ENCODE data around the gene PROC. TPM values are rescaled to one million over a fixed set of nuclear protein-coding genes. Genes with fewer than 3 reads are reported as not detected.

PROC gene
- total RNA-seq, 4 donors from 2014 or later = not detected

- Histone ChIP-seq H3K36me3 (peaks cover 0 to 33% (median 6%) of the 10 kb centered on the region in 3 donors), H3K27me3 (no peaks in the 10 kb centered on the region), H3K4me3 (no peak overlapping the region), H3K27ac (no peak overlapping the region), H3K4me1 (no peaks in the 10 kb centered on the region), H3K9me3 (no peaks in the 10 kb centered on the region)
- TF ChIP-seq EP300 (IDR thresholded peaks at IDR 0.05) = no peak
- TF ChIP-seq POLR2A (IDR thresholded peaks at IDR 0.05) = no peak
- no peak for TF ChIP-seq CTCF (IDR thresholded peaks at IDR 0.05)
- 90 to 95% methylated on average over 4 of the region's 4 CpGs for WGBS, 2 donors
- no peak for DNase-seq (ENCODE audit: low spot score in 2 of 2)
Observed at GRCh38 chr2:127471286-127471988, 53.2 kb downstream of the PROC start.

- Histone ChIP-seq H3K4me1 (no peaks in the 10 kb centered on the region), H3K9me3 (no peaks in the 10 kb centered on the region), H3K4me3 (no peak overlapping the region), H3K27me3 (no peaks in the 10 kb centered on the region), H3K36me3 (peaks cover 0 to 27% (median 6%) of the 10 kb centered on the region in 3 donors), H3K27ac (no peak overlapping the region)
- 93 to 100% methylated on average over 1 of the region's 1 CpG for WGBS, 2 donors
- TF ChIP-seq CTCF (IDR thresholded peaks at IDR 0.05) = no peak
- no peak for TF ChIP-seq EP300 (IDR thresholded peaks at IDR 0.05)
- no peak for TF ChIP-seq POLR2A (IDR thresholded peaks at IDR 0.05)
- DNase-seq (ENCODE audit: low spot score in 2 of 2) = no peak
Observed at GRCh38 chr2:127472268-127472667, 54.0 kb downstream of the PROC start.

GRCh38 chr2:127475788-127476187 lies 57.6 kb downstream of the PROC start:
- H3K4me3 ChIP-seq = no peak overlapping the region
- DNase-seq (ENCODE audit: low spot score in 2 of 2) = no peak
- TF ChIP-seq EP300 (IDR thresholded peaks at IDR 0.05) = no peak
- TF ChIP-seq CTCF (IDR thresholded peaks at IDR 0.05) = no peak
- no peaks in the 10 kb centered on the region for H3K4me1 ChIP-seq
- no peak overlapping the region for H3K27ac ChIP-seq
- peaks cover 0 to 11% (median 0%) of the 10 kb centered on the region in 3 donors for H3K36me3 ChIP-seq
- no peaks in the 10 kb centered on the region for H3K9me3 ChIP-seq
- H3K27me3 ChIP-seq = no peaks in the 10 kb centered on the region
- 97 to 99% methylated on average over 2 of the region's 2 CpGs for WGBS, 2 donors

Small RNA genes lying within 50 kb of the gene (small RNA-seq; reads per million reads assigned to genes)
- gene MIR4783 (not detected), gene RNU4-48P (not detected)

Other genes with a start within 250 kb of the PROC start
- gene CYP27C1, start 198.1 kb upstream of the PROC start, total RNA-seq = 1 to 10 TPM in 1 of 4 donors, under 1 TPM in 3; 0.42 to 1.2 (median 0.73) TPM
- gene ERCC3, start 124.3 kb upstream of the PROC start, total RNA-seq = 10 to 100 TPM; 52.2 to 70.0 (median 68.1) TPM
- 10 to 100 TPM; 34.2 to 69.5 (median 61.1) TPM for gene MAP3K2, start 30.5 kb upstream of the PROC start, total RNA-seq
- gene IWS1, start 108.1 kb downstream of the PROC start, total RNA-seq = 10 to 100 TPM; 28.4 to 42.6 (median 39.6) TPM
- gene MYO7B, start 117.3 kb downstream of the PROC start, total RNA-seq = under 1 TPM in 2 of 4 donors, not detected in 2; 0.30 to 0.78 TPM
- gene GPR17, start 227.7 kb downstream of the PROC start, total RNA-seq = 1 to 10 TPM; 1.1 to 1.6 (median 1.2) TPM

Measured in tibial nerve (tissue), 4 donors.